ENCODE data around the gene SHISA9. TPM values are rescaled to one million over a fixed set of nuclear protein-coding genes. Genes with fewer than 3 reads are reported as not detected.

SHISA9 gene
- total RNA-seq, 1 donor from 2014 or later, result 2.5 TPM

DNA sequence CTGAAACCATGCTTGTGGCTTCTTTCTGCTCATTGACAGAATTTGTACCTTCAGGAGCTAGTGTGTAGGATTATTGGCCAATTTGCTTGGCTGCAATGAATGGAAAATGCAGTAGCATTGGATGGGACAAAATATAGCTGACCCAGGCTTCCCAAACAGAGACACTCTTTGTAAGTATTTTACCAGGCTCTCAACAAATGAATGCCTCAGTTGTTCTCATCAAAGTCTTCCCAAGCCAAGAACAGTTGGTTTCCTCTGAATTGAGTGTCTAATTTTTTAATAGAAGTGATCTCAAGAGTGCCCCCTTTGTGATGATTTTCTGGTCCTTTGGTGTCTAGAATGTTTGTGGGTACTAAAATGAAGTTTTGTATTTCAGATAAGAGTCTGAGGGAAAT lies 140.9 kb downstream of the SHISA9 start:
- no peak for DNase-seq (ENCODE audit: low spot score)
- Histone ChIP-seq H3K4me3 (no peak overlapping the region), H3K27me3 (no peaks in the 10 kb centered on the region), H4K20me1 (ENCODE audit: low read depth) (no peaks in the 10 kb centered on the region), H3K9me3 (ENCODE audit: low read depth) (no peaks in the 10 kb centered on the region), H3K9ac (no peak overlapping the region), H3K36me3 (no peaks in the 10 kb centered on the region), H3K79me2 (ENCODE audit: low read depth) (peaks cover 4% of the 10 kb centered on the region), H3K4me2 (peak overlapping the region; percentile 69), H3K4me1 (peaks cover 40% of the 10 kb centered on the region), H3F3A (ENCODE audit: low read depth) (peaks cover 41% of the 10 kb centered on the region), H2AFZ (replicated peaks) (no peak overlapping the region), H3K27ac (no peak overlapping the region)
- TF ChIP-seq, protein P1, sequence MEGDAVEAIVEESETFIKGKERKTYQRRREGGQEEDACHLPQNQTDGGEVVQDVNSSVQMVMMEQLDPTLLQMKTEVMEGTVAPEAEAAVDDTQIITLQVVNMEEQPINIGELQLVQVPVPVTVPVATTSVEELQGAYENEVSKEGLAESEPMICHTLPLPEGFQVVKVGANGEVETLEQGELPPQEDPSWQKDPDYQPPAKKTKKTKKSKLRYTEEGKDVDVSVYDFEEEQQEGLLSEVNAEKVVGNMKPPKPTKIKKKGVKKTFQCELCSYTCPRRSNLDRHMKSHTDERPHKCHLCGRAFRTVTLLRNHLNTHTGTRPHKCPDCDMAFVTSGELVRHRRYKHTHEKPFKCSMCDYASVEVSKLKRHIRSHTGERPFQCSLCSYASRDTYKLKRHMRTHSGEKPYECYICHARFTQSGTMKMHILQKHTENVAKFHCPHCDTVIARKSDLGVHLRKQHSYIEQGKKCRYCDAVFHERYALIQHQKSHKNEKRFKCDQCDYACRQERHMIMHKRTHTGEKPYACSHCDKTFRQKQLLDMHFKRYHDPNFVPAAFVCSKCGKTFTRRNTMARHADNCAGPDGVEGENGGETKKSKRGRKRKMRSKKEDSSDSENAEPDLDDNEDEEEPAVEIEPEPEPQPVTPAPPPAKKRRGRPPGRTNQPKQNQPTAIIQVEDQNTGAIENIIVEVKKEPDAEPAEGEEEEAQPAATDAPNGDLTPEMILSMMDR (IDR thresholded peaks at IDR 0.05), result no peak
- TF ChIP-seq EZH2 (IDR thresholded peaks at IDR 0.05) (no peak), EZH2phosphoT487 (IDR thresholded peaks at IDR 0.05) (no peak)
- Mint-ChIP-seq H3K27me3 (ENCODE audit: insufficient read depth, low read depth) (no peaks in the 10 kb centered on the region), H3K4me3 (no peak overlapping the region), H3K4me1 (peaks cover 22% of the 10 kb centered on the region), H3K9me3 (no peaks in the 10 kb centered on the region), H3K27ac (no peak overlapping the region), H3K36me3 (no peaks in the 10 kb centered on the region)

DNA sequence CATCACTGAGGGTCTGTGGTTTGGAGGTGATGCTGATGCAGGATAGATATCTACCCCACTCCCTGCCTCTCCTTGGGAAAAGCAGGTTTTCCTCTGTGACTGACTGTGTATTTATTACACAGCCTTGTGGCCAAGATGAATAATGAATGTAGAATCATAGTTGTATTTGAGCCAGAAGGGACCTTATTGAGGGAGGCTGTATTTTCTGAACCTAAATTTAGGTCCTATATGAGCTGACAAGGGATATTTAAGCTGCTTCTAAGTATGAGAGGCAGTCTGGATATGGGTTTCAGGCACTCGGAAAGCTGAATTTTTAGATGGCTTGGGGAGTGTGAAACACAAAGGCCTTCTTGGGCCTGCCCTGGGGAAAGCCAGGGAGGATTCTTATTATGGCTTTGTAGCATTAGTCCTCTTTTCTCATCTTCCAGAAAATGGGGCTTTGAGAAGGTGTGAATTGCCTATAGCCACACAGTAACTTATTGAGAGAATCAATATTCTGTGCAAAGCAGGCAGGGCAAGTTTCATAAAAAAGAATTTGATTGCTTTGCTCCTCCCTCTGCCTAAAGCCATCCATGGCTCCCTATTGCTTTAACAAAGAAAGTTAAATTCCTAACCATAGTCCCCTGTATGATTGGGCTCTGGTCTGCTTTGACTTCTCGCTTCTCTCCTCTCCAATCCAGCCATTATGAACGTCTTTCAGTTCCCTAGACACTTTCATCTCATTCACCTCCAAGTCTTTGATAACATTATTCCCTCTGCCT lies 144.8 kb downstream of the SHISA9 start:
- no peak for DNase-seq (ENCODE audit: low spot score)
- Histone ChIP-seq H3K79me2 (ENCODE audit: low read depth) (peaks cover 4% of the 10 kb centered on the region), H3K4me3 (no peak overlapping the region), H3K4me2 (peak overlapping the region; percentile 60), H2AFZ (replicated peaks) (no peak overlapping the region), H3K9me3 (ENCODE audit: low read depth) (no peaks in the 10 kb centered on the region), H3K27ac (no peak overlapping the region), H3K9ac (no peak overlapping the region), H3F3A (ENCODE audit: low read depth) (peaks cover 31% of the 10 kb centered on the region), H3K4me1 (peaks cover 34% of the 10 kb centered on the region), H3K27me3 (no peaks in the 10 kb centered on the region), H3K36me3 (no peaks in the 10 kb centered on the region), H4K20me1 (ENCODE audit: low read depth) (no peaks in the 10 kb centered on the region)
- Mint-ChIP-seq H3K27me3 (ENCODE audit: insufficient read depth, low read depth) (peaks cover 2% of the 10 kb centered on the region), H3K4me3 (no peak overlapping the region), H3K9me3 (peaks cover 9% of the 10 kb centered on the region), H3K4me1 (peaks cover 19% of the 10 kb centered on the region), H3K27ac (no peak overlapping the region), H3K36me3 (peaks cover 3% of the 10 kb centered on the region)
- TF ChIP-seq, protein P1 (IDR thresholded peaks at IDR 0.05), result no peak
- TF ChIP-seq EZH2 (IDR thresholded peaks at IDR 0.05) (no peak), EZH2phosphoT487 (IDR thresholded peaks at IDR 0.05) (no peak)

DNA sequence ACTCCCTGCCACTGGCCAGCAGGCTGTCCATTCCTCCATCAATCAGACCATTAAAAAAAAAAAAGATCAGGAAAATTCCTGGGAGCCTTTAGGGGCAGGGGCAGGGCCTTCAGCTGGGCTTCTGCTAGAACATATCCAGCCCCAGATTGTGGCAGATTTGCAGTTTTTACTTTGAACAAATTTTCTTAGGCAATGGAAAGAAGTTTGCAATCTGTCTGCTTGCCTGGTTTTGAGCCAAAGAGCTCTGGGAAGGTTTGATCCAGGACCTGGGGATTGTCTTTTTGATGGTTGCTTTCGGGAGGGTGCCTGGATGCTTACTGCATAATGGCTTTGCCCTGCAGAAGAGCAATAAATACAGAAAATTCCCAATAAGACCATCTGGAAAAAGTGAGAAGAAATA lies 145.9 kb downstream of the SHISA9 start:
- Histone ChIP-seq H3K27me3 (no peaks in the 10 kb centered on the region), H3K27ac (no peak overlapping the region), H3K4me1 (peaks cover 24% of the 10 kb centered on the region), H3K9me3 (ENCODE audit: low read depth) (no peaks in the 10 kb centered on the region), H3K79me2 (ENCODE audit: low read depth) (peaks cover 4% of the 10 kb centered on the region), H3K4me2 (no peak overlapping the region), H2AFZ (replicated peaks) (no peak overlapping the region), H3F3A (ENCODE audit: low read depth) (peaks cover 21% of the 10 kb centered on the region), H3K4me3 (no peak overlapping the region), H3K9ac (no peak overlapping the region), H3K36me3 (no peaks in the 10 kb centered on the region), H4K20me1 (ENCODE audit: low read depth) (no peaks in the 10 kb centered on the region)
- Mint-ChIP-seq H3K27me3 (ENCODE audit: insufficient read depth, low read depth) (peaks cover 2% of the 10 kb centered on the region), H3K4me1 (peaks cover 11% of the 10 kb centered on the region), H3K4me3 (no peak overlapping the region), H3K9me3 (peaks cover 9% of the 10 kb centered on the region), H3K36me3 (peaks cover 3% of the 10 kb centered on the region), H3K27ac (no peak overlapping the region)
- no peak for DNase-seq (ENCODE audit: low spot score)
- TF ChIP-seq EZH2 (IDR thresholded peaks at IDR 0.05), result no peak
- TF ChIP-seq, protein P1 (IDR thresholded peaks at IDR 0.05), result no peak
- TF ChIP-seq EZH2phosphoT487 (IDR thresholded peaks at IDR 0.05), result no peak

Data from neural progenitor cell (in vitro differentiated cells).